Stimulated activated CD4-positive, alpha-beta T cell treated with anti-CD3 and anti-CD28 coated beads, Interleukin-2, amount 100 ng/mL, for 24 hours (primary cell): ENCODE results near the gene KRT7.

Source experiments
- DNase-seq, 2 donors: peaks; one replicate each; pipeline ENCODE4 v3.0.0-alpha.2; 2020

Gene KRT7

DNA sequence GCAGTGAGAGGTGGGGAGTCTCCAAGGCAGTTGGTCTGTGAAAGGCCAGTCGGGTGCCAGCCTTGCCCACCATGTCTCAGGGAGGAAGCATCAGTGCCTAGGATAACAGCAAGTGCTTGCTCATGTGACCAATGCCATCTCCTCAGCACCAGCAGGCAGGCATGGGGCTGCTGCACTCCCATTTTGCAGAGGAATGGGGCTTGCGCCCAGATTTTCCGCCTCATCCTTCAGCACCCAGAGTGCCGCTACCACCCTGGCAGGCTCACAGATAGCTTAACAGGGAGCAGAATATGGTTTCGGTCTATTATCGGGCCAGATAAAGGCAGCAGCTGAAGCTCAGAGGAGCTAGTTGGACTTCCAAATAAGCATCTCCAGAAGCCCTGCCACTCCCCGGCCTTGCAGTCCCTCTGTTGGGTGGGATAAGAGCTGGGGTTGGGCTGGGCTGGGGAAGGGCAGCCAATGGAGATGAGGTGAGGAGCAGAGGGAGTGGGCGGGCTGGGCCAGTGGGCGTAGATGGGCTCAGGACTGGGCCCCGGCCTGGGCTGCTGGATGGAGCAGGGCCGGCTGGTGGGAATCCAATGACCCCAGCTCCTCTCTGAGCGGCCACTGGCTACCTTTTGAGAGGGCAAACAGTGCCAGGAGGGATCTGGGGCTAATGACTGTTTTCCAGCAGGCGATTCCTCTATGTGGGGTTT, 32.8 kb upstream of the KRT7 start:
- DNase-seq: no peak

GRCh38 chr12:52200781-52201450, 32.1 kb upstream of the KRT7 start:
- no peak for DNase-seq

DNA sequence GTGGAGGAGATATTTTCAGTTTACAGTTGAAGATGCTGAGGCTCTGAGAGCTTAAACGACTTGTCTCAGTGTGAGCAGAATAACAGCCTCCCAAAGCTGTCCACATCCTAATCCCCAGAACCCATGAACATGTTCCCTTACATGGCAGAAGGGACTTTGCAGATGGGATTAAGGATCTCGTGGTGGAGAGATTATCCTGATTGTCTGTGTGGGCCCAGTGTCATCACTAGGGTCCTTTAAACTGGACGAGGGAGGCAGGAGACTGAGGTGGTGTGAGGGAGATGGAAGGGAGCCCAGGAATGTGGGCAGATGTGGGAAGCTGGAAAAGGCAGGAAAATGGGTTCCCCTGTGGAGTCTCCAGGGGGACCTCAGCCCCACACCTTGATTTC, 31.6 kb upstream of the KRT7 start:
- no peak for DNase-seq

DNA sequence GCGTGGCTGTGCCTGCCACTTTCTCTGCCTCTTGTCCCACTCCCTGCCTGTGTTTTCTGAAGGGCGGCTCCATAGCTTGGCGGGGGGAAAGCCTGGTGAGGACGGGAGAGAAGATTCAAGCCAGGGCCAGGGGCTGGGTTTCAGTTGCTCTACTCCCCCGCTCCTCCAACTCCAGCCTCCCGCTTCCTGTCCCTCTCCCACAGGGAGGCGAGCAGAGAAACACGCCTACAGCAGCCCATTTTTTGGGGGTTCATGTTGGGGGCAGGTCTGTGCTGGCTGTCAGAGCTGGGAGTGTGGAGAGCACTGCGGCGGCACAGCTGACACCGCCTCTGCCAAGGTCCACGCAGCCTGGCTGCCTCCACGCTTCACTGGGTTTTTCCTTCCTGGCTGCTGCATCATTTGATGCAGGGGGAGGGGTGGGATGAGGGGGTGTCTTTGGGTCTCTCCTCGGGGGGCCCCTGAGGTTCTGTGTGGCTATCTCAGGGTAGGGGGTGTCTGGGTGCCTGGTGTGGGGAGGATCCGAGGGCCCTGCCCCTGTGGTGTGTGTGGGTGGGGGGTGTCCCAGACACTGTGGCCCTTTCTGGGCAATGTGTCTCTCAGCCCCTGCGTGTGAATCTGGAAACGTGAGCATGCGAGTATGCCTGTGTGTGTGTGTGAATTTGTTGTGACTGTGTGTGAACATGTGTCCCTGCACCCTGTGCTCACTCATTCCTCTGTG, 30.5 kb upstream of the KRT7 start:
- no peak for DNase-seq

- peak in 1 of 2 donors; percentile 8 for DNase-seq
Observed at GRCh38 chr12:52203079-52203921, 29.7 kb upstream of the KRT7 start.

GRCh38 chr12:52204095-52204930, 28.7 kb upstream of the KRT7 start:
- DNase-seq: no peak

DNA sequence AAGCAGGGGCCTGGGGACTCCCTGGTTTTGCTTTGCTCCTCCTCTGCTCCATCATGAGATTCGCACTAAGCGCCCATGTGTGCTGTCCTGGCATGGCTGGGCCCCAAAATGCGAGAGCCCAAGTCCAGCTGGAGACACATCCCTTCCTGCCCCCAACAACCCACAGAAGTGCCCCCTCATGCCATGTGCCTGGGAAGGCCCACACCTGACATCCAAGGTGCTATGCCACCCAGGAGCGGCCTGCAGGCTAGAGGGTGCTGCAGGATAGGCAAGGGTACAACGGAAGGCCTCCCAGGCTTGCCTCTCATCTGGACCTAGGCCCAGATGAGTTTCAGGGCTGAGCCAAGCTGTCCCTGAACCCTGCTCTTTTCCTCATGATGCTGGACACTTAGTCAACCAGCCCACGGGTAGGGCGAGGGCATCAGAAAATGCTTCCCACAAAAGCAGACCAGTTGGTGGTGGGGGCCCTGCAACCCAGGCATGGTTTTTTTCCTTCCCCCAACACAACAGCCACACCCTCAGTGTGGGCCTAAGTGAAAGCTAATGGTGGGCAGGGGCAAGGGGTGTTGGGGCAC, 28.0 kb upstream of the KRT7 start:
- DNase-seq: no peak

- no peak for DNase-seq
Observed at GRCh38 chr12:52205612-52206303, 27.3 kb upstream of the KRT7 start.

- no peak for DNase-seq
Observed at GRCh38 chr12:52206304-52207040, 26.6 kb upstream of the KRT7 start.

- DNase-seq: no peak
Observed at GRCh38 chr12:52207106-52207505, 25.9 kb upstream of the KRT7 start.

DNA sequence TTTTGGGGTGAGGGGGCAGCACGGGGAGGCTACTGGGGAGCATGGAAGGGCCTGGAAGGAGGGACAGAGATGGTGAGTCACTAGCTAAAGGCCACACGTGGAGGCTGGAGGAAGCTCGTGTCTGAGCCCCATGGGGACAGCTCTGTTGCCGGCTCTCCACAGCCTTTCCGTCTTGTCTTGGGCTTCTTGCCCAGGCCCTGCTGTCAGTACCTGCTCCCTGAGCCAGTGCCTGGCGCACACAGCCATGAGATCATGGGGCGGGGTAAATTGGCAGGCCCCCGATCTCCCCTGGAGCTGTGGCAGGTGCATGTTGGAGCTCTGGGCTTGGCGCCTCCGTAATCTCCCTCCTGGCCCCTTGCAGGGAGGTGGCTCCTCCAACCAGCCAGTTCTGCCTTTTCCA, 25.1 kb upstream of the KRT7 start:
- DNase-seq: no peak

DNA sequence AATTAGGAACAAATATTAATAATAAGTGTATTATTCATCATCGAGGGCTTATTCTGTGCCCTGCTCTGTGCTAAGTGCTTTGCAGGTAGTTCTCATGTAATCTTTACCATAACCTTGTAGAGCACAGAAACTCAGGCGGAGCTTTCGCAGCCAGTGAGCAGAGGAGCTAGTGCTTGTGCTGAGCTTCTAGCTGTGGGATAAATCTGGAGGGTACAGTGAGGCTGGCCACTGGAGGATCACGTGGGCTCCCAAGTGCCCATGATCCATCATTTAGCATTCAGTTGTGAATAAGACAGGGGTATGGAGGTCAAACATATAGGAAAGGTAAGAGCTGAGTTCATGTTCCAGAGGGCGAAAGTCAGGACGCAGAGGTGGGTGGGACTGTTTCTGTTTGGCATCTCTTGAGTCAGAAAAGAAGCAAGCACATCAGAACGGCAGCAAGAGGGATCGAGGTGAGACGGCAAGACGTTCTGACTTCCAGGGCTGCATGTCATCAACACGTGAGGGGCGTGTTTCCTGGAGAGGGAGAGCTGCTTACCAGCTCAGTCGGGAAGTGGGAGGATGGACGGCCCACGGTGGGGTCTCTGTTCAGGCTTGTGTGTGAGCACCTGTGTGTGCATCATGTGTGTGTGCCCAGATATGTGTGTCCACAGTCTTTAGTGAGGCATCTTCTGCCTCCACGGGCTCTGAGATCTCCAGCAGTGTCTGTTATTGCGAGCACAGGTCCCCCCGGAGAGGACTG, 24.4 kb upstream of the KRT7 start:
- no peak for DNase-seq

- DNase-seq: no peak
Observed at GRCh38 chr12:52209321-52209720, 23.7 kb upstream of the KRT7 start.

DNA sequence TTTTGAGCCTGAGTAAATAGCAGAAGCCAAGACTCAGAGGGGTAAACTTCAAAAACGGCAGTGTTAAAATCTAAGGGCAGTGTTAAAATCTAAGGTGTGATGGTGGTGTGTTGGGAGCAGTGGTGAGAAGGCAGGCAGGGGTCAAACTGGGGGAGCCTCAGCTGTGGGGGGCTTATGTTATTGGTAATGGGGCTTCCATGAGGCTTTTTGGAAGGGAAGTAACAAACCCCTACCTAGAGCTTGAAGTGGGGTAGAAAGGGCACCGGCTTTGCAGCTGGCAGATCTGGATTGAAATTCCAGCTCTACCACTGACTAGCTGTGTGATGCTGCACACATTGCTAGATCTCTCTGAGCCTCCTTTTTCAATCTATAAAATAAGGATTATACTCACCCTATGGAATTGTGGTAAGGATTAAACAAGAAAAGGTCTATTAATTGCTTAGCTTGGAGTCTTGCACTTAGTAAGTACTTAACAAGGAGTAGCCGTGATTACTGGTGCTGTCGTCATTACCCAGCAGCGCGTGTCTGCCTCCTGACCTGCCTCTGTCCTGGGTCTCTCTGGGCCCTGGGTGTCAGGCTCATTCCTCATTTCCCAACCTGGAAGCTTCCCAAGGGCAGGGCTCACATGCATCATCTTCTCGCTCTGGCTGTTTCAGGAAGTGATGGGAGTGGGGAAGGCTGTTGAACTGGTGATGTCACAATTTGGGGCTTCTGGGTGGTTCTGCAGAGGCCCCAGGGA, 22.7 kb upstream of the KRT7 start:
- no peak for DNase-seq

DNA sequence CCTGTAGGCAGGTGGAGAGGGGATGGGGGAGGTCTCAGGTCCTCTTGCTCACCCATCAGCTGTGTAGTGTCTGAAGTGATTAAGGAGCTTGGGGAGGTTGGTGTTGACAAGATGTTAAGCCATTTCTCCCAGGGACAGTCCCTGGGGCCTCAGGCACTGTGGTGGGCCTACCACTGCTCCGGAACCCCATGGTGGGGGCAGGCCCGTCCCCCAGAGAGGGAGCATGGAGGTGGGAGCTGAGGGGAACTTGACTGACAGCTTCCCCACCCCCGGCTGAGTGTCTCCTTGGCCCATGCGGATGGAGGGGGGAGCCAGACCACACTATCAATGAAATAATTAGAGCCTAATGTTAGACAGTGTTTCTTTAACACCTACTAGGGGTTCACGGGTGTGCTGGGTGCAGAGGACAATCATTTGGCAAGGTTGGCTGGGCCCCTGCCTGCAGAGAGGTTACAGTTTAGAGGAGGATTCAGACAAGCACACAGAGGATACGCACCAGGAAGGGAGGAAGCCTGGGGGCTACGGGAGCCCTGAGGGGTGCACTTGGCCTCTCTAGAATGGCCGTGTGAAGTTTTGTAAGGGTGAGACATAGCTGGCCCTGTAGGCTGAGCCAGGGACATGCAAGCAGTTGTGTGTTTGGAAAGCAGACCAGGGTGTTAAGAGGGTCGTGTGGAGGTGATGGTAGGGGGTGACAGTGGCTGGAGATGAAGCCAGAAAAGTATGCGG, 22.0 kb upstream of the KRT7 start:
- no peak for DNase-seq

DNA sequence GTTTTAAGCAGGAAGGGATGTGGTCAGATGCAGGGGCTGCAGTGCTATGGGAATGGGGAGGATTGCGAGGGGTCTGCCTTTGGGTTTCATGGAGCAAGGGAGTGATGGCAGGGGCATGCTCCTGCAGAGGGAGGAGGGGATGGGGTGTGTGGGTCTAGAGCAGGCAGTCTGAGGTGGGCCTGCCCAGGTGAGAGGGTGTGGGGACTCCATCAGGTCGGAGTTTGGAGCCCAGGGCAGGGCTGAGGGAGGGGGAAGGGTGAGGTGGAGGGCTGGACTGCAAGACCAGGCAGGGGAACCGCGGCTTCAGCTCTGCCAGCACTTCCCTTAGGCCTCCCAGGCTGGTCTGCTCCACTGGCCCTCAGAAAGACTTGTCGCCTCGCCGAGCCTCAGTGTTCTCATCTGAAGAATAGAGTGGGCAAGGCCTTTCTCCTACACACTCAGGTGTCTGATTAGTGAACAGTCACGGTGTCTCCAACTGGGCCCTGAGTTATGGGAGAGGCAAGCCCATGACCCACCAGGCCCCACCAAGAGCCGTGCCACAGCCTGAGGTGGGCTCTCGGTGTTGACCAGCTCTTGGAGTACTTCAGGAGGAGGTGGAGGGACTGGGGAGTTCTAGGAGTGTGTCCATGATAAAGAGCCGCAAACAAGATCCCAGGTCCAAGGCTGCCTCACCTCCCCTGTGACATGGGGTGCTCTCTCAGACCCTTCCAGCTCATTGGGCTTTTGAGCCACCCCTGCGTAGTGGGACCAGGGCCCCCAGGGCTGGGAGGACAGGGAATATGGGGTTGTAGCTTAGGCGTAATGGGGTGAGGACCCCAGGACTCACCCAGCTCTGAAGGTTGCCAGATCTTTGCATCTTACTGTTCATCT, 21.1 kb upstream of the KRT7 start:
- DNase-seq: no peak
